ACC112 (cell line): ENCODE data around the gene ACSS1.

Experiments used
- H2AFZ ChIP-seq: fragments of 200-600 bp; sonication (generic); one replicate; pipeline ENCODE4 v1.6.0; 2017; ENCODE audit warnings: antibody characterized with exemption, low read length; ENCODE audit not compliant: unreplicated experiment
- H3K27ac ChIP-seq: fragments of 200-600 bp; sonication (generic); 2 replicates; pipeline ENCODE4 v1.5.1; 2014; ENCODE audit warnings: low read depth, mild to moderate bottlenecking, antibody characterized with exemption, low read length, moderate library complexity
- H3K27me3 ChIP-seq: fragments of 200-600 bp; sonication (generic); 2 replicates; pipeline ENCODE4 v1.6.1; 2014; ENCODE audit warnings: mild to moderate bottlenecking, antibody characterized with exemption, low read length, moderate library complexity, mixed read lengths; ENCODE audit not compliant: insufficient read depth
- H3K36me3 ChIP-seq: fragments of 200-600 bp; sonication (generic); 2 replicates; pipeline ENCODE4 v1.6.1; 2016; ENCODE audit warnings: mild to moderate bottlenecking, antibody characterized with exemption, low read length, moderate library complexity, mixed read lengths; ENCODE audit not compliant: insufficient read depth
- H3K4me1 ChIP-seq: fragments of 200-600 bp; sonication (generic); one replicate; pipeline ENCODE4 v1.6.1; 2016; ENCODE audit warnings: low read length, mixed read lengths; ENCODE audit not compliant: insufficient read depth, unreplicated experiment, control insufficient read depth
- H3K4me3 ChIP-seq: fragments of 200-600 bp; sonication (generic); 2 replicates; pipeline ENCODE4 v1.5.1; 2014; ENCODE audit warnings: mild to moderate bottlenecking, low read depth, low read length
- H3K79me2 ChIP-seq: fragments of 200-600 bp; sonication (generic); one replicate; pipeline ENCODE4 v1.6.0; 2016; ENCODE audit warnings: low read length; ENCODE audit not compliant: control insufficient read depth, unreplicated experiment, insufficient read depth

The ACSS1 gene

DNA sequence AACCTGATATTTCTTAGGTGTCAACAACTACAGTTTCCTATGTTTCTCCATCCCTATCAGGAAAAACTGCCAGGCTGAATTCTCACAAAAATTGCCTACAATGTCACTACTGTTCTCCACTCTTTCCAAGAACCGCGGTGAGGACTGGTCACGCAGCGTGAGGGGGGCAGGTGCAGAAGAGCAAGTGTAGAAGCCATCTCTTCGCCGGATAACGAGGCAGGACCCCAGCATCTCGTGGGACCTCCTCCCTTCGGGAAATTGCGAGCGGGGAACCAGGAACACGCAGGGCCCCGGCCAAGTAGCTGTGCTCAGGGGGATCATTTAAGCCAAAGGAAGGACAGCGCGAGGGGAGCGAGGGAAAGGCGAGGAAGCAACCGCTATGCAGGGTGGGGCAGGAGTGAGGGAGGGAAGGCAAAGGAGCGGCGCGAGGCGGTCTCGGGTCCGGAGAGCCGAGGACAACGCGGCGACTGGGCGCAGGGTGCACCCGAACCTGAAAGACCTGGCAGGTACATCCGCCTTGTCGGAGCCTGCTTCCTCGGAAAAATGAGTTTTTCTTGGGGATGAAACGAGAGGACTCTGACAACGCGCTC lies 65.9 kb downstream of the ACSS1 start:
- peak overlapping the region; percentile 37; the same call in 1 of the 2 replicates for H3K27ac ChIP-seq
- H3K4me1 ChIP-seq: peaks cover 37% of the 10 kb centered on the region
- H3K27me3 ChIP-seq: no peaks in the 10 kb centered on the region
- peak overlapping the region; percentile 91 for H3K4me3 ChIP-seq
- H3K79me2 ChIP-seq: peaks cover 42% of the 10 kb centered on the region
- H3K36me3 ChIP-seq: no peaks in the 10 kb centered on the region
- H2AFZ ChIP-seq: peak overlapping the region; percentile 90

DNA sequence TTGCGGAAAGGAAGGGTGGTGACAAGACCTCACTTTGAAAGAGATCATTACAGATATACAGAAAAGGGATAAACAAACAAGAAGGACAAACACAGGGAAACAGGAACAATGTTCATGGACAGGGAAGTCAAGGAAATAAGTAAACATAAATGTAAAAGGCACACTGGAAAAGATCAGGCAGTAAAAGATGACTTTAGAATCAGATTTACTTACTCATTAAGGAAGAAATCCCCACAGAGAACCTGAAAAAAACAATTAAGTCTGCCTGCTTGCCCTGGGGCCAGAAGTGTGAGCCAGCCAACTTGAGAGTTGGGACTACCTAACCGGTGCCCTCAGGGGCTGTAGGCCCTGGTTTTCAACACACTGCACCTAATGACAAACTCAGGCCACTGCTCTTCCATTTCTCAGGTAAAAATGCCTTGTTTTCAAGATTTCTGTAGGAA lies 67.1 kb downstream of the ACSS1 start:
- no peak overlapping the region for H3K27ac ChIP-seq
- no peaks in the 10 kb centered on the region for H3K36me3 ChIP-seq
- no peaks in the 10 kb centered on the region for H3K27me3 ChIP-seq
- peak overlapping the region; percentile 91 for H3K4me3 ChIP-seq
- peaks cover 32% of the 10 kb centered on the region for H3K4me1 ChIP-seq
- no peak overlapping the region for H2AFZ ChIP-seq
- peaks cover 53% of the 10 kb centered on the region for H3K79me2 ChIP-seq

DNA sequence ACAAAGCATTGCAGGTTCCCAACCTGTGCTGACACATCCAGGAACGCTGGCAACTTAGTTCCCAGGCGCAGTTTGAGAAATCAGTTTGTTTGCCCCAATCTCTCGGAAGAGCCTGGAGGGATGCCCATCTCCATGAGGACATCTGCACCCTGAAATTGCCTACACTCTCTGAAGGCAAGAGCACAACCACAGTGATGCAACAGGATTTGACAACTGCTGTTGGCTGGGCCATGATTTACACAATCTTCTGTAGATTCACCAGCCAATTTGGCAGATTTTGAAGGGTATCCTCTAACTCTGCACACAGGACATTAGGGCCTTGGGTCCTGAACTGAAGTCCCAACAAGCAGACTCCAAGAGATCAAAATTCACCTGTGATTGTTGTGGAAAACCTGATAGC lies 68.8 kb downstream of the ACSS1 start:
- Histone ChIP-seq H3K27me3 (no peaks in the 10 kb centered on the region), H3K27ac (no peak overlapping the region), H3K4me3 (no peak overlapping the region), H3K4me1 (peaks cover 32% of the 10 kb centered on the region), H3K36me3 (peaks cover under 1% of the 10 kb centered on the region; the same call in 1 of the 2 replicates), H2AFZ (no peak overlapping the region), H3K79me2 (peaks cover 63% of the 10 kb centered on the region)

DNA sequence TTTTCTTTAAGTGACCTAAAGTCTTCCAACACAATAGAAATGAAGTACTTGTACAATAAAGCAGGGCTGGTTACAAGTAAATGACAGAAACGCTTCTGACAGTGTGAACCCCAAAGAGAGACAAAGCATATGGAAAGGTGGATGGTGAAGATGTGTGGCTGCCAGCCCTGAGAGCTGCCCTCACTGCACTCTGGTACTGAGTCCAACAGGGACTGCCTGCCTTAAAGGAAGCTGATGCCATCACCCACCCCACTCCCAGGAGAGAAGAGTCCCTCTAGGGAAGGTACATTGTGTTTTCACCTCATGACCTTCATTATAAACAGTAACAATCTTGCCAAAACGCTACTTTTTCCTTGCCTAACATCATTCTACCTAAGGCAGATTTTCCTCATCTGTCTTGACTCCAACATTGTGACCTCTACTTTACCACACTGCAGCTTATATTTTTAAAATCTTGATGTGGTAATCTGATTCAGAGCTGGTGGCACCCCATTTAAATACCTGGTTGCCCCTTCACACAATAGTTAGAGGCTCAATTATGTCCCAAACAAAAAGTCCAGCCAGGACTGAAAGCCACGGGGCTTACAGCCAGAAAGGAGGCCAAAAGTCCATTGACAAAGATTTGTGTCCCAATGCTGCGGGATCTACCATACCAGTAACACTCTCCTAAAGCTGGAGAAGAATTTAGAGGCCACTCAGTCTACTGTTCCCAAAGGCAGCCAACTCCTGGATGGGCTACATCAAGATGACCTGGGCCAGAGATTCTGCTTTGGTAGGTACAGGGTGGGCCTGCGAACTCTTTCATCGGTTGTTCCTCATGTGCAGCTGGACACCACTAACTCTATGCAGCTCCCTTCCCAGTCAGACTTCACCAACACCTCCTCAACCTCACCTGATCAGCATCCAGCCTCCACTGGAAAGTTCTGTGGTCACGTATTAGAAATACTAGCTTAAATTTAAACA lies 69.8 kb downstream of the ACSS1 start:
- no peaks in the 10 kb centered on the region for H3K27me3 ChIP-seq
- H3K4me1 ChIP-seq: peaks cover 26% of the 10 kb centered on the region
- H3K36me3 ChIP-seq: peaks cover 9% of the 10 kb centered on the region; the same call in 1 of the 2 replicates
- H3K79me2 ChIP-seq: peaks cover 65% of the 10 kb centered on the region
- no peak overlapping the region for H2AFZ ChIP-seq
- H3K27ac ChIP-seq: no peak overlapping the region
- no peak overlapping the region for H3K4me3 ChIP-seq

DNA sequence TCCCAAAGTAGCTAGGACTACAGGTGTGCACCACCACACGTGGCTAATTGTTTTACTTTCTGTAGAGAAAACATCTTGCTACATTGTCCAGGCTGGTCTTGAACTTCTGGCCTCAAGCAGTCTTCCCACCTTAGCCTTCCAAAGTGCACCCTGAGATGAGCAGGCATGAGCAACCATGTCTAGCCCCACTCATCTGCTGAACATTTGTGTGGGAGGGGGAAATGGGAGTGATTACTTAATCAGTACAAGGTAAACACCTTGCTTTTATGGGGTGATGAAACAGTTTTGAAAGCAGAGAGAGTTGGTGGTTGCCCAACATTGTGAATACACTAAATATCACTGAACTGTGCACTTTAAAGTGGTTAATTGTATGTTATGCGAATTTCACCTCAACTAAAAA lies 70.7 kb downstream of the ACSS1 start:
- Histone ChIP-seq H3K79me2 (peaks cover 64% of the 10 kb centered on the region), H3K4me1 (peaks cover 26% of the 10 kb centered on the region), H3K27ac (no peak overlapping the region), H3K27me3 (no peaks in the 10 kb centered on the region), H3K4me3 (no peak overlapping the region), H2AFZ (no peak overlapping the region), H3K36me3 (peaks cover 14% of the 10 kb centered on the region; the same call in 1 of the 2 replicates)

DNA sequence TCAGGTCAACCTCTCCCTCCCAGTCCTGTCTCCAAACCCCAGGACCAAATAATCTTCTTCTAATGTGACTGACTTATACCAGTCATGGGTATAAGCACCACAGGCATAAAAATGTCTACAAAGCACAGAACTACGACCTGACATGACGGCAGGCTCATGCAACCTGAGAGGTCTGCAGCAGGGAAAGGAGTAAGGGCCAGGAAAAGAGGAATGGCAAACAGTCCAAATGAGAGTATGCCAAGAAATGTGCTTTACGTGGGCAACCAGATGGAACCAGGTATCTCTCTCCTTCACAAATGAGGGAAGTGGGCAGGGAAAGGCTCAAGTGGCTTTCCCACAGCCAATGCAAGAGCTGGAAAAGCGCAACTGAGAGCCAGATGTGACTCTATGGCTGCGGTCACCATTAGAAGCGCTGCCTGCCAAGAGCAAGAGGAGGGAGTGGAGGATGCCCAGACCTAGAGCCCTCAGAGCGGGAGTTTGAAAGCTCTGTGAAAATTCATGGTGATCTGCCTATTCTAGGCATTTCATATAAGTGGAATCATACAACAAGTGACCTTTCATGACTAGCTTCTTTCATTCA lies 71.4 kb downstream of the ACSS1 start:
- H3K4me1 ChIP-seq: peaks cover 23% of the 10 kb centered on the region
- H3K27me3 ChIP-seq: no peaks in the 10 kb centered on the region
- H3K36me3 ChIP-seq: peaks cover 14% of the 10 kb centered on the region; the same call in 1 of the 2 replicates
- H3K27ac ChIP-seq: no peak overlapping the region
- peaks cover 57% of the 10 kb centered on the region for H3K79me2 ChIP-seq
- H3K4me3 ChIP-seq: no peak overlapping the region
- no peak overlapping the region for H2AFZ ChIP-seq

DNA sequence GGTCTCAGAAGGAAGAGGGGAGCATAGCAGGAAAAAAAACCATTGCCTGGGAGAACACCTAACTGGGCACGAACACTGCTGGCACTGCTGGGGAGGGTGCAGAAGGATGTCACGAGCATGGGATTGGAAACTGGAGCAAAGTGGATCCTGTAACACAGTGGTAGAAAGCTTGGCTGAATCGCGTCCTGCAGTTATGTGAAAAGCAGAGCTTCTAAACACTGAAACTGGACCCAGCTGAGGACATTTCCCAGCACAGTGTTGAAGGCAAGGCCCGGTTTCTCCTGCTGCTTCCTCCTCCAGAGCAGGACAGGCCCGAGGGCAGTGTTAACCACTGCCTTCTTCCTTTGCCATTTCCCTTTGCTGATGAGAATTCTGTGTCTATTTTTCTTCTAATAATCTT lies 72.1 kb downstream of the ACSS1 start:
- Histone ChIP-seq H3K36me3 (peaks cover 16% of the 10 kb centered on the region; the same call in 1 of the 2 replicates), H3K4me1 (peaks cover 16% of the 10 kb centered on the region), H3K27me3 (no peaks in the 10 kb centered on the region), H3K79me2 (peaks cover 50% of the 10 kb centered on the region), H2AFZ (no peak overlapping the region), H3K4me3 (no peak overlapping the region), H3K27ac (no peak overlapping the region)

DNA sequence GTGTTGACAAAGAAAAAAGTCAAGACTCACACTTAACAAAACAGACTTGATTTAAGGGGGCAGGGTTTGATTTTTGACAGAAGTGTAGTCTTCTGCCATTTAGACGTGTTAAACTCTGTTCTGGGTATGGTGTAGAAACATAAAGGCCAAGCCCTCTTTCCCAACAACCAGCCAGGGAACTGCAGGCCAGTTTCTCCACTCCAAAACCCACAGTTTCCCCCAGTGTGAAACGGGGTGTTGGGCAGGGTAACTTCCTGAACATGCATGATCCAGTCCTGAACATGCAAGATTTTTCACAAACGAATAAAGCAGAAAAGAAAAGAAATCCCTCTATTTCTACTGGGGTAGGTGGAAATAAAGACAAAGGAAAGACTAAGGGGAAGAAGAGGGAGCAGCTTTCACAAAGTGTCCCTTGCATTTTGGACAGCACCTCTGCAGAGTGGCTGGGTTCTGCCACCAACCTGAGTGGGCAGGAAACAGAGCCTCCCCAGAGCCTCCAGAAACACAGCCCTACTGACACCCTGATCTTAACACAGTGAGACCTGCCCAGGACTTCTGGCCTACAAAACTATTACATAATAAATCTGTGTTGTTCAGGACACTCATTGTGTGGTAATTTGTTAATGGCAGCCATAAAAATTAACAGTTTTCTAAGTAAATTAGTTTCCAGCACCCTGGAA lies 72.8 kb downstream of the ACSS1 start:
- Histone ChIP-seq H3K27ac (no peak overlapping the region), H3K36me3 (peaks cover 23% of the 10 kb centered on the region; the same call in 1 of the 2 replicates), H3K27me3 (no peaks in the 10 kb centered on the region), H3K79me2 (peaks cover 43% of the 10 kb centered on the region), H3K4me3 (no peak overlapping the region), H2AFZ (no peak overlapping the region), H3K4me1 (peaks cover 9% of the 10 kb centered on the region)

DNA sequence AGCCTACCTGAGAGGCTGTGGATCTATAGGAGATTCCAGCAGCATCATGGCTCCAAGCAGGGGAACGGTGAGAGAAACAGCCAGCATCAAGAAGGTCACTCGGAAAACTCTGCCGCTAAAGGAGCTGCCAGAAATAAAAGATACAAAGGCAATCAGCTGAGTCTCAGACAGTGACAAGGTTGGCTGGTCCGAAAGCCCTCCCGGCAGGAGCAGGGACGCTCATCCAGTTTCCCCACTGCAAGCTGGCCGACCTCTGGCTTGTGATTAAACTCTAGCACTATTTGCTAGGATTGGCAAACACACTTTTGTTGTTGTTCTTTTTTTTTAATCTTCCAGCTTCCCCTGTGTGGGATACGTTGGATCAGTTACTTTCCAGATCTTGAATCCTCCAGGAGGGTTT lies 74.0 kb downstream of the ACSS1 start:
- H3K27me3 ChIP-seq: no peaks in the 10 kb centered on the region
- H3K4me3 ChIP-seq: no peak overlapping the region
- peaks cover 8% of the 10 kb centered on the region for H3K4me1 ChIP-seq
- H2AFZ ChIP-seq: no peak overlapping the region
- H3K27ac ChIP-seq: no peak overlapping the region
- peaks cover 35% of the 10 kb centered on the region for H3K79me2 ChIP-seq
- peaks cover 26% of the 10 kb centered on the region for H3K36me3 ChIP-seq

DNA sequence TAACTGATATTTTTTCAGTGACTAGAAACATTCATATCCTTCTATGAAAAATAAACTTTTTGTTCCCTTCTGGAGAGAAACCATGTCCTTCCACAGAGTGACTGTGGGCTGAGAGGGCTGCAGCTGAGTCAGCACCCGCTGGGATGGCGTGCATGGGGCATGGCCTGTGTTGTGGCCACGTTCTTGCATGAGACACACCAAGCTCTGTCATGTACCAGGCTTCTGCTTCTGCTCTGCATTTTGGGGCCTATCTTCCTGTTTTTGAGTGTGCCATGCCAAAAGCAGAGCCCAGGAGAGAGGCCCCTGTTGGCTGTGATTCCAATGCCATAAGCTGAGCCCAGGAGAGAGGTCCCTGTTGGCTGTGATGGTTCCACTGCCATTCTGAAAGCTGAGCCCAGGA lies 76.1 kb downstream of the ACSS1 start:
- H3K27ac ChIP-seq: no peak overlapping the region
- no peak overlapping the region for H2AFZ ChIP-seq
- H3K4me1 ChIP-seq: no peaks in the 10 kb centered on the region
- peaks cover 43% of the 10 kb centered on the region for H3K36me3 ChIP-seq
- H3K4me3 ChIP-seq: no peak overlapping the region
- H3K79me2 ChIP-seq: peaks cover 21% of the 10 kb centered on the region
- no peaks in the 10 kb centered on the region for H3K27me3 ChIP-seq
